GM12874 (cell line): ENCODE results near the gene ANKH.

Experiments
- CTCF ChIP-seq: IDR thresholded peaks from 2 replicates; pipeline ENCODE4 v1.5.1; 2011; ENCODE audit warnings: low read depth, mild to moderate bottlenecking, control low read depth, low read length, moderate library complexity; ENCODE audit not compliant: insufficient read depth

ANKH gene

GRCh38 chr5:14806456-14806855 lies 65.1 kb downstream of the ANKH start:
- TF ChIP-seq CTCF = no peak

- no peak for TF ChIP-seq CTCF
Measured at GRCh38 chr5:14802541-14802940, 69.0 kb downstream of the ANKH start.

GRCh38 chr5:14801792-14802191 lies 69.8 kb downstream of the ANKH start:
- no peak for TF ChIP-seq CTCF

GRCh38 chr5:14794583-14795230 lies 76.9 kb downstream of the ANKH start:
- TF ChIP-seq CTCF = no peak

- TF ChIP-seq CTCF = no peak
Measured at GRCh38 chr5:14793851-14794250, 77.7 kb downstream of the ANKH start.

GRCh38 chr5:14790911-14791310 lies 80.7 kb downstream of the ANKH start:
- no peak for TF ChIP-seq CTCF

- TF ChIP-seq CTCF = no peak
Measured at GRCh38 chr5:14790220-14790619, 81.4 kb downstream of the ANKH start.
